ENCODE data around the gene VSTM5.

The VSTM5 gene

DNA sequence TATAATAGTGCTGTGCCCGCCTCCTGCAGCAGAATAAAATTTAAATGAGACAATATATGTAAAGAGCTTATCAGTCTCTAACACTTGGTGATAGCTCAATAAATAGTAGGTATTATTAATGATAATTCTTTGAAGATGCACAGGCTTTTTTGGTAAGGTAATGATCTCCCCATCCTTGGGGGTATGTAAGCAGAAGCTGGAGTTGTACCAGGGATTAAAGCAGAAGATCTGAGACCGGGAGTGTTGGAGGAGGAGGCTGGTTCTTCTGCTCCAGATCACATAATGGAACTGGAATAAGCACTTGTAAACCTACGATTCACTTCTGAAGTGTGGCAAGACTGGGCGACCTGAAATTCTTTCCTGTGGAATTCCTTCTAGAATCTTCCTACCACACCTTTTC lies 8.4 kb downstream of the VSTM5 start:
- no peak for DNase-seq

DNA sequence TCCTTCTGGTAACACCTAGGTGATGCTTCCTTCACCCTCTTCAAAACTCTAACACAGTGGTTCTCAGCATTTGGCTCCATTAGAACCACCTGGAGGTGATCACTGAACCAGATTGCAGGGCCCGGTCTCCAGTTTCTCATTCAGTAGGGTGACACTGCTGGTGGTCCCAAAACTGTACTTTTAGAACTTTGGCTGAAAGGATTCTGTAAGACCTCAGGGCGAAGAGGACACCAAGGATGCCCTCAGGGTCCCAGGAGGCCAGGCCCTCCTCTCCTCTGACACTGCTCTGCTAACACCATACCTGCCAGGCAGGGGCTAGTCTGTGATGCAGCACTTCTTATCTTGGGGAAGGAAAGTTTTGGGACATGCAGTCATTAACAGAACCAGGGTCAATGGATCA lies 9.0 kb downstream of the VSTM5 start:
- no peak for DNase-seq

DNA sequence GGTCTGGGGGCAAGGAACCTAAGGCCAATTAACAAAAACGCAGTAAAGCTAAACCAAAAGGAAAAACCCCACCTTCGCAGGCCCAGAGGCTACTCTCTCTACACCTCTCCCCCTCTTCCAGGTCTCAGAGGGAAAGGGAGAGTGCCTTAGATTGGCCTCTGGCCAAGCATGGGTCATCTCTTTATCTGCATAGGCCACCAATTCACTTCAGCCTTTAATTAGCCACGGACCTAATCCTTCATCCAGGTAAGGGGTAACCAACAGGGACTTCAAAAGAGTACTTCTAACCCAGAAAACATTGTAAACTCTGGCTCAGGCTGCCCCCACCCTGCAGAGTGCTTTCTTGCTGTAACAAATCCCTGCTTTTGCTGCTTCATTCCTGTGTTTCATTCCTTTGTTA lies 9.4 kb downstream of the VSTM5 start:
- DNase-seq = no peak

DNA sequence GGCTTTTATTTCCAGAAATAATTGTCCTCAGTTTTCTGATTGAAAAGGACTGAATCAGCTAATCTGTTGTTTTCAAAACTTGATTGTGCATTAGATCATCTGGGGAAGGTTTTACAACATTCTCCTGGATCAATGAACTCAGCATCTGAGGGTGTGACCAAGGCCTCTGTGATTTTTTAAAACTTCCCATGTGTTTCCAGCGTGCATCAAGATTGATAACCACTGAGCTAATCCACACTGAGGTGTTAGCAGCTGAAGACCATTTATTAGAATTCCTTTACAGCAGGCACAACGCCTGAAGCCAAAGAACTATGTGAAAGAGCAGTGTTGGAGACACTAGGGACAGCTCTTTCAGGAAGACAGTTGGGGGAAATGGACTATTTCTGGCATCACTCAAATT lies 10.2 kb downstream of the VSTM5 start:
- no peak for DNase-seq

DNA sequence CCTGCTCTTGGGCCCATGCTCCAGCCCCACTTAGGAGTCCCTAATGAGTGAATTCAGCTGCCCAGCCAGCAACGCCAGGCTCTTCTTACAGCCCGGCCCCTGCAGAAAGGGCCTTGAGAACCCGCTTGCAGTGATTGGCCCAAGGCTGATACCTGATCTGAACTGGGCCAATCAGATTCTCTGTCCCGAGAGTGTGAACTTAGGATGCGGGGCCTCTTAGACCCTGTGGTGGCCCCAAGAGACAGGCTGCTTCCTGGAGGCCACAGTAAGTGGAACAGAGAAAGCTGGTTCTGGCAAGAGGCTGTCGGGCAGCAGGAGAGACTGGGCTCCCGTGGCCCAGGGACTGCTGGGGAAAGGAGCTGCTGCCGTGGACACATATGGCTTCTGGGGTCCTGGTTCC lies 11.5 kb downstream of the VSTM5 start:
- DNase-seq = no peak

DNA sequence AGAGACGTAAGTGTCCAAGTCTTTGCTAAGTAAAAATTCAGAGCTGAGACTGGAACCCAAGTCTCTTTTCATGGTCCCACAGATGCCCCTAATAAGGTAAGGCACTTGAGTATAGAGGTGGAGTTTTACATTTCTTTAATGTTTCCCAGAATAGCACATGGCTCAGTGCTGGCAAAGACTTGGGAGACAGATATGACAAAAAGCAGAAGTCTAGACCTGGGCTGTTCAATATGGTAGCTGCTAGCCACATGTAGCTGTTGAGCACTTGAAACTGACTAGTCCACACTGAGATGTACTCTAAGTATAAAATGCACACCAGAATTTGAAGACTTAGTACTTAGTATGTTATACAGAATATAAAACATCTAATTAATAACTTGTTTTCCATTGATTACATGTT lies 17.6 kb downstream of the VSTM5 start:
- DNase-seq = no peak

DNA sequence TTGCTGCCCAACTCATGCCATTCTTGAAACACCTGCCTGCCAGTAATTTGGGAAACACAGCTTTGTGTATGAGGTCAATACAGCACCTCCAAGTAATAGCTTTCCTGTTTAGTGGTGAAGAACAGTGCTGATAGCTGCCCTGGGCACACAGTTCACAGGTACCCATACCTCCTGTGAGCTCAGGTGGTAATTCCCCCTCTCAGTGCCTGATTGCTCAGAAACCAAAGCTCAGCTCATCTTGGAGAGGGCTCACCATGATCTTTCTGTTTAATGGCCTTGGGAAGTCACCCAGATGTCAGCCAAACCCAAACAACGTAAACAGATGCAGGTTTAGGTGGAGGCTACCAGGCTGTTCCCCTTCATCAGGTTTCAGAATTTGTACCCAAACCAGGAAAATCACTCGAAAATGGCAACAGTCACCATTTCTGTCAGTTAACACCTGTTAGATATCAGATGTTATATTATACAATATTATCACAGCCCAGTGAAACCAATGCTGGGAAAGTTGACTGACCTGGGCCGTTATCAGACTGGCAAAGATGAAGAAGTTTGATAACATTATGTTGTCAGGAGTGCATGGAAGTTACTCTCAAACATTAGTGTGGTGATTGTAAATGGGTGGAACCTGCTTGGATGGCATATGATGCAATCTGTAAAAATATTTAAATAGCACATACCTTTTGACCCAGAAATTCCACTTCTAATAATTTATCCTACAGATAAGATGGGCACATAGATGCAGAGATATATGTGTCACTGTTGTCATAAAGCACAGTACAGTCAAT lies 18.9 kb downstream of the VSTM5 start:
- no peak for DNase-seq

DNA sequence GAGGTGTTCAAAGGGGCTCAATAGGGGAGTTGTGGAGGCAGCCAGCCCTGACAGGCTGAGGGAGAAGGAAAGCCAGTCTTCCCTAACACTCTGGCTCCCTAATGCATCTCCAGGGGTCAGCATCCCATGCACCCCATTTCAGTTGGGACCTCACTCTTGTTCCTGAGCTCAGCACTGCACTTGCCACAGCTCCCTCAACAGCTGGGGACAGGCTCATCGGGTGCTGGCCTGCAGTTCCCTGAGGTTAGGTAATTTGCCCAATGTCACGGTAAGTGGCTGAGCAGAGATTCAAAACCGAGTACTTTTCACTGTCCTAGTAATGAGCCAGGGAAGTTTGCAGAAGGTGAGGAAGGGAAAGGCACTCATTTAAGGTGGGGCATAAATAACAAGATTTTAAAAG lies 20.8 kb downstream of the VSTM5 start:
- DNase-seq = no peak

DNA sequence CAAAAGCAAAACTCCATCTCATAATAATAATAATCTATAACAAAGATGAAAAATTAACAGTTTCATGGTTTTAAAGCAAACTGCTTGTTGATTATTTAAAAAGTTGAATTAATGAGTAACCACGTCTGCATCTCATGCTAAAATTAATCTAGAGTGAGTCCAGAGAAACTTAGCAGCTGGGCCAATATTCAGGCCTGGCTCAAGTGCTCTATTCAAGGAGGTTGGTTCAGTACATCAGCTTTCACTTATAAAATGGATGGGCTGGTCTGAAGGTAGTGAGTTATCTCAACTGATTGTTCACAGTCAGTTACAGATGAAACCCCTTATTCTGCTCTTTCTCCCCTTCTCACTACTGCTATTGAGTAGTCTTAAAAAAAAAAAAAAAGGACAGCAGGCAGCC lies 23.1 kb downstream of the VSTM5 start:
- DNase-seq = no peak

DNA sequence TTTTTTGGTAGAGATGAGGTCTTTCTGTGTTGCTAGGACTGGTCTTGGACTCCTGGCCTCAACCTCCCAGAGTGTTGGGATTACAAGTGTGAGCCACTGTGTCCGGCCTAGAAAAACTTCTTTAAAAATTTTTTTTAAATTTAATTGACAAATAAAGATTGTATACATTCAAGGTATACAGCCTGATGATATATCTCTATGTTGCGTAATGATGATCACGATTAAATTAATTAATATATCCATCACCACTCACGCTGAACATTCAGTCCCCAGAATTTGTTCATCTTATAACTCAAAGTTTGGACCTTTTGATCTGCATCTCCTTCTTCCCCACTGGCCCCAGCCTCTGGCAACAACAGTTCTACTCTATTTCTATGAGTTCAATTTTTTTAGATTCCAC lies 27.2 kb downstream of the VSTM5 start:
- no peak for DNase-seq

DNA sequence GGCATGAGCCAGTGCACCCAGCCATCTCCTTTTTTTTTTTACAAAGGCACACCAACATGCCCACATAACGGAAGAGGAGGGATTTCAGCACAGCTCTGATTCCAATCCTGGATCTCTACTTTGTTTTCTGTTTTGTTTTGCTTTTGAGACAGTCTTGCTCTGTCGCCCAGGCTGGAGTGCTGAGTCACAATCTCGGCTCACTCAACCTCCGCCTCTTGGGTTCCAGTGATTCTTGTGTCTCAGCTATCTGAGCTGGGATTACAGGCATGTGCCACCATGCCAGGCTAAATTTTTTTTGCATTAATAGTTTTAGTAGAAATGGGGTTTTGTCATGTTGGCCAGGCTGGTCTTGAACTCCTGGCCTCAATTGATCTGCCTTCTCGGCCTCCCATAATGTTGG lies 28.1 kb downstream of the VSTM5 start:
- DNase-seq = no peak

DNA sequence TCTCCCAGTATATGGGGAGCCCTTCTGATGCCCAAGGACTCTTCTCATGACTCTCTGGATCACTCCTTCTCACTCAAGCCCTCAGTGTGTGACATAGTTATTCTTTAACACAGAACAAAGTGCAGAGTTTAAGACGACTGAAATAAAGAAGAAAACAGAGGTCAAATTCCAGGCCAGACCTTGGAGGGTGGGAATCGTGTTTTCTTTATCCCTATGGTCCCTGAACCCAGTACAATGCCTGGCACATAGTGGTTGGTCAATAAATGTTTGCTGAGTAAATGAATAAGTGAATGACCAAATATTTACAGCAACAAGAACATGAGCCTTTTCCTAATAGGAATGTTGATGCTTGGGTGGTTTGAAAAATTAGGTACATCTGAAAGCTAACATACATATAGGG lies 28.8 kb downstream of the VSTM5 start:
- no peak for DNase-seq

DNA sequence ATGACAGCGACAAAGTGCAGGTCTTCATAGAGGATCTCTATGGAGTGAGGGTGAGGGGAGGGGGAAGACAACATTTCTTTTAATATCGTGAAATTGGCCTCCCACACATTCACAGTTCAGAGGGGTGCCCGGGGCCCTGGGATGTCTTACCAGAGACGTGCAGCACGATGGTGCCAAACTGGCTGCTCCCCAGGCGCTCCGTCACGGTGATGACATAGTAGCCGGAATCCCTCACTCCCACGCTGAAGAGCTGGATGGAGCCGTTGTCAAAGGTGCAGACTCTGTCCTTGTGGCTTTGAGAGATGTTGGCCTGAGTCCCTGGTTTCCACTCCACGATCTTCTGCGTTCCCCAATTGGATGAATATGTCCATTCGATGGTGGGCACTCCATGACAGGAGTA lies 29.6 kb downstream of the VSTM5 start:
- DNase-seq = no peak

DNA sequence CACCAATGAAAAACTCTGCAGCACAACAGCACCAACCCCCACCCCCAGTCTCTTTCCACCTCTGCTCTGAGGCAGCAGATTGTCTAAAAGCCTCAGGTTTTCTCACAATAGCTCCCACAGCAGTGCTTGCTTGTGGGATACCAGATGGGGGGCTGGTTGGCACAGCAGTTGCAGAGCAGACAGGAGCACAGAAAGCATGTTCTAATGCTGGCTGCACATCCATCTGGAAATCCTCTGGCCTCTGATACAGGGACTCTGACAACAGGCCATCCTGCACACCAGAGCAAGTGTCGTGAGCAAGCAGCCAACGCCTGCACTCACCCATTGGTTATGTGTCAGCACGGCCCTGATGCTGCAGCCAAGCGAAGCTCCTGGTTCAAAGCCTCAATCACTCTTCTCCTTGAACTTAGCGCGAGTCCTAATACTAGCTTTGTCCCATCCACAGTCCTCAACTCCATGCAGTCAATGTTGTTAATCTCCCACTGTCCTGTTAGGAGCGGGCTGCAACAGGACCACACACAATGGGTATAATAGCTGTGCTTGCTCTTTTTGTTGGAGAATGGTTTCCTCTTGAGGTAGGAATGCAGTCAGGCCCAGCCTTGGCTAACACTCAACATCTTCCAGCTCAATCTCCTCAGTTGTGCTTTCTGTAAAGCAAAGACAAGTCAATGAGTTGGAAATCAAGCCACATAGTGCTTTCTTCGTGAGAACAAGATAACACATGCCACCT lies 30.3 kb downstream of the VSTM5 start:
- DNase-seq = no peak

DNA sequence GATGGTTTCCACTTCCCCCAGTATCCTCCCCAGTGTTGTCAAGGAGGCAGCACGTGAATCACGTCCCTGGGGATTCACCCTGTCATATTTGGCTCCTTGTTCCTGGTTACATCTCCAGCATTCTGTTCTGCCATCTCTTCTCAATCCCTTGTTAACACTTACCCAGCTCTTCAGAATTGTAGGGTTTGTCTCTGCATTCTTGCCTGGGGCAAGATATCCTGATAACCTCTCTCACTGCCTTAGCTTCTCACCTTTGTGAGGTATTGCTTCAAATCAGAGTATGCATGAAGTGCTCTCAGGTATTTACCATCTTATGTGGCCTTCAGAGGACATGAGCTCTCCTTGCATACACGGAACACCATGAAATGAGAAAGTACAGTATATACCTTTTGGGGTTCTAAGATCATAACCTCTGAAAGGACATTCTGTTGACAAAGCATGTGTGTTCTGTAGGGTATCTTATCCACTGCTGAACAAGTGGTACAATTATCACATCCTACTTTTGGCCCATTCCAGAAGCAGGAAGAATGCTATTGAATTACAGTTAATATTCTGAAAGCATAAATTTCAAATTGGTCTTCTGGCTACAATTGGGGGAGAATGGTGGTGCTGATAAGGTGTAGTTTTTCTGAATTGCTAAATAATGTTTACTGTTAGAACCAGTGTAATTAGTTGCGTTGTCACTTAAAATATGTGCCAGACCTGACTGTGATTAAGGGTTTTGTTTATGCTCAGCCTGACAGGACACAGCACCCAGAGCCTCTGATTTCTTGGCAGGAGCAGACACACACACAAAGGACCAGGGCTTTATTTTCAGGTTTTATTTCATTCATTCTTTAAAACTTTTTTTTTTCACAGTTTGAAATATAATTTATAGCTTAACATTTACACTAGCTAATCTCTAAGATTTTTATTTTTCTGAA lies 32.7 kb downstream of the VSTM5 start:
- no peak for DNase-seq

DNA sequence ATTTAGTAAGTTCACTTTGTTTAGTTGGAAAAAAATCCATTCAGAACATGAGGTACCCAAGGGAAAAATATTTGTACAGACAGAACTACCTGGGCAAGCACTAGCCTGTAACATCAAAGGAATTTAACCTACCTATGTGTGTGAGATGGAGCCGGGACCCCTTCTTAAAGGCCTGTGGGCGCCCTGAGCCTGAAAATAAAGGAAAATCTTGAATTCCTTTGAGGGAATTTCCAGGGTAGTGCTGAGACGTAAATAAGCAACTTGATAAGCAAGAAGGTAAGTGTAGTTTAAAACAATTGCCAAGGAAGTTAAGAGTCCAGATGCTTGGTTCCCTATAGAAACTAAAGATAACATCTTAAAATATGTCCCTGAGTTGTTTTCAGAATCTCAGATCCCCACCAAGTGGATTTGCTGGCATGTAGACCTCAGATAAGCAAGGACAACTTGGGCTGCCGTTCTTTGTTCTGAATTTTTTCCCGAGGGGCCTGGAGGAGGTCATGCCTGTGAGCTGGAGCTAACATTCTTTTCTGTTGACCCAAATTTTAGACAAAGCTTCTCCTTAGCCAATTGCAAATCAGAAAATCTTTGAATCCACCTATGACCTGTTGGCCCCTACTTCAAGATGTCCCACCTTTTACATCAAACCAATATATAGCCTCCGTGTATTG lies 35.3 kb downstream of the VSTM5 start:
- no peak for DNase-seq

DNA sequence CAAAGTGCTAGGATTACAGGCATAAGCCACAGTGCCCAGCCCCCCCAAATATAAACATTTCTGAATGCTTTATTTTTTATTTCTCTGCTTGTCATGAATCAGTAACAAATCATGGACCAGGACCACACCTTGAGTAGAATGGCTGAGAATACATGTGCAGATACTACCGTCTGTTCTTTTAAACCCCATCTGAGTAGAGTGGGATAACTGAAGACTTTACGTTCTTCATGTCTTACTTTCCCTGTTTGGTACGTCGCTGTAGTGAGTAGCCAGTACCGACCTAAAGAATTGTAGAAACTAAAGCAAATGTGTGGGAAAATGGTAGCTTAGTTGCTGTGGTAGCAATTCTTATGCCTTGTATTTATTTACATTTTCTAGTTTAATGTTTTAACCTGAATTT lies 36.4 kb downstream of the VSTM5 start:
- no peak for DNase-seq

DNA sequence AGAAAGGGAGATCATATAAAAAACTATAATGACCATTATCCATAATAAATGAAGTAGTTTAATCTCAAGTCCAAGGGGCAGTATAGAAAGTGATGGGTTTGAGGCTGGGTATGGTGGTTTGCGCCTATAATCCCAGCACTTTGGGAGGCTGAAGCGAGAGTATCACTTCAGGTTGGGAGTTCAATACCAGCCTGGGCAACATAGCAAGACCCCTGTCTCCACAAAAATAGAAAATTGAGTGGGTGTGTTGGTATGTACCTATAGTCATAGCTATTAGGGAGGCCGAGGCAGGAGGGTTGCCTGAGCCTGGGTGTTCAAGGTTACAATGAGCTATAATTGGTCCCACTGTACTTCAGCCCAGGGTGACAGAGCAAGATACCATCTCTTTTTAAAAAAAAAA lies 42.4 kb downstream of the VSTM5 start:
- DNase-seq = no peak

DNA sequence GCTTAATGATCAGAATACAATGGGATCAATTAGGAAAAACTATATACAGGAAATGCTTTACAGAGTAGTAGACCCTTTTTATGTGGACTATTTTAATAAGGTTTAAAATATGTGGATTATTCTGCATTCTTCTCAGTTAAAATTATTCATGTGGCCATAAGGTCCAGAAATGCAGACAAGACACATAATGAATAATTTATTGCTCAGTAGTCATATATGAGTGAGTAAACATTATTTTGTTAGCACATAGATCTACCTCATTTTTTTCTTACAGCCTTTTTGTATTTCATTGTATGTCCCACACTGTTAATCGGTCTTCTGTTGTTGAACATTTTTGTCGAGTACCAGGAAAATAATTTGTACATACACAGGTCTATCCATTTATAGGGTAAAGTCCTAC lies 45.5 kb downstream of the VSTM5 start:
- DNase-seq = no peak

DNA sequence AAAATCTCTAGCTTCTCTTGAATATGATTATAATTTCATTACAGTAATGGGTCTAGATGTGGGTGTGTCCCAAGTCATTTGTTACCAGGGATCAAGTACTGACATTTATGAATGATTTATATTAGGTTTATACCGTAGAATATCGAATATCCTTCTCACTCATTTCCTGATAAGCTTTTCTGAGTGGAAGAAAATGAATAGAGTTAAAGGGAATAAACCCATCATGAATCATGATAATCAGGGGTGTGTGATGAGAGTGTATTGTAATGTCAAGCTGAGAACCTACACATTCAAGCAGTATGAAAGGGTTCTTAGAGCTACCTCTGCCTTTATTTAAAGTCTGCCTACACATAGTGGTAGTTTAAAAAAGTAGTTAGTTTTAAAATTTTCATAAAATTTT lies 49.1 kb downstream of the VSTM5 start:
- no peak for DNase-seq

DNA sequence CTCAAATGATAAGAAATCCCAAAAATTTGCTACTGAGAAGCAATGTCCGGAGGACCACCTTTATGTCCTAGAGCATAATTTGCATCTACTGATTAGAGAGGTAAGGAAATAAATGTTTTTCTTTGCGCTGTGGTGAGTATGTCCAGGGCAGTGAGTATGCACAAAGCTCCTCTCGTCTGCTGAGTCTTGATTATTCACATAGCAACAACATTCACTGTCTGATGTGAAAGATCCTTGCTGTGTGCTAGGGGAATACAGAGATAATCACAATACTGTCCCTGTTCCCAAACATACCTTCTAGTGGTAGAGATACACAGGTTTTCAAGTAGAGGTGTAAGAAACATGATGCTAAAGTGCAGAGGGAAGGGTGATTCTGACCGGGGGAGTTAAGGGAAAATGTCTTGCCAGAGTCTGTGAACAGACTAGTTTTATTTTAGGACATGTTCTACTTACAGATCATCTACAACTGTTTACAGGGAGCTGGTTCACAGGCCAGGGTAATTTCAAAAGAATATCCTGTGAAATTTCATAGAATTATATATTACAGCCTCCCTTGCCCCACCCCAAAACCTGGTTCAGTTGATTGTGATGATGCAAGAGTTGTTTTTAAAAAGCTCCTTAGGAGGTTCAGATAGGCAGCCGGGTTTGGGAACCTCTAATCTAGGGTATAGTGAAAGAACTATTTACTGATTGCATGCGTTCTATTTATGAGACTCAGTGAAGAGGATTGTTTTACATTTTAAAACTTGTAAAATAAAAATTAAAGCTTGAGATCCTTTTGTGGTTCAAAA lies 53.8 kb downstream of the VSTM5 start:
- no peak for DNase-seq

DNA sequence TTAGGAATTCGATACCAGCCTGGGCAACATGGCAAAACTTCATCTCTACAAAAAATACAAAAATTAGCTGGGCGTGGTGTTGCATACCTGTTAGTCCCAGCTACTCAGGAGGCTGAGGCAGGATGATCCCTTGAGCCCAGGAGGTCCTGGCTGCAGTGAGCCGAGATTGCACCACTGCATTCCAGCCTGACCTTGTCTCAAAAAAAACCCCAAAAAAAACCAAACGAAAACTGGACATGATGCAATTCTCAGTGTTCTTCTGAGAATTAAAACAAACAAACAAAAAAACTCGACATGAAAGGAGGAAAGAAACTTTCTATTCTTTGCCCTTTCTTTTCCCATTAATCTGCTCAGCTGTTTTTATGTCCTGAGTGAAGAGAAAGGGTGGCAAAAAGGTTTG lies 58.9 kb downstream of the VSTM5 start:
- DNase-seq = no peak

Measured in femur (tissue), 1 donor.